DOHH2 (cell line): ENCODE results near the gene ADGRG7.

ENCODE experiments used
- EZH2phosphoT487 ChIP-seq: fragments of 200-600 bp; sonication (generic); IDR thresholded peaks from 2 replicates; pipeline ENCODE4 v1.6.1; 2017; ENCODE audit warnings: borderline replicate concordance, mild to moderate bottlenecking, antibody characterized with exemption, low read length, moderate library complexity, mixed read lengths
- TF ChIP-seq, protein P1 (sequence below): fragments of 200-600 bp; sonication (generic); IDR thresholded peaks from one replicate; pipeline ENCODE4 v1.5.1; 2014; ENCODE audit warnings: antibody characterized with exemption, mild to moderate bottlenecking, low read depth, low read length; ENCODE audit not compliant: poor library complexity, severe bottlenecking

DNA sequence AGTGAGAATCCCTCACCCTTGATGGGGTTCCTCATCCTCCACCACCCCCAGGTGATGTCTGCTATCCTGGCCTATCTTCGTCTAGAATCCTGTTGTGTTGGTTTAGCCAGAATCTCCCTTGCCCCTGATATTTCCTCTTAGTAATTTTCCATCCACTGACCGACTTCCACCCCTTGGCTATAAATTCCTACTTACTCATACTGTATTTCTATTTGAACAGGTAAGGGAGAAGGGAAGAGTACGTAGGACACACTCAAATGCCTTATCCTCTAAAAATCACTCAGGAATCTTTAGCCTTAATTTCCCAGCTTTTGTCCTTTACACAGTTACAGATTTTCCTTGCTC, 99.2 kb downstream of the ADGRG7 start:
- TF ChIP-seq, protein P1, sequence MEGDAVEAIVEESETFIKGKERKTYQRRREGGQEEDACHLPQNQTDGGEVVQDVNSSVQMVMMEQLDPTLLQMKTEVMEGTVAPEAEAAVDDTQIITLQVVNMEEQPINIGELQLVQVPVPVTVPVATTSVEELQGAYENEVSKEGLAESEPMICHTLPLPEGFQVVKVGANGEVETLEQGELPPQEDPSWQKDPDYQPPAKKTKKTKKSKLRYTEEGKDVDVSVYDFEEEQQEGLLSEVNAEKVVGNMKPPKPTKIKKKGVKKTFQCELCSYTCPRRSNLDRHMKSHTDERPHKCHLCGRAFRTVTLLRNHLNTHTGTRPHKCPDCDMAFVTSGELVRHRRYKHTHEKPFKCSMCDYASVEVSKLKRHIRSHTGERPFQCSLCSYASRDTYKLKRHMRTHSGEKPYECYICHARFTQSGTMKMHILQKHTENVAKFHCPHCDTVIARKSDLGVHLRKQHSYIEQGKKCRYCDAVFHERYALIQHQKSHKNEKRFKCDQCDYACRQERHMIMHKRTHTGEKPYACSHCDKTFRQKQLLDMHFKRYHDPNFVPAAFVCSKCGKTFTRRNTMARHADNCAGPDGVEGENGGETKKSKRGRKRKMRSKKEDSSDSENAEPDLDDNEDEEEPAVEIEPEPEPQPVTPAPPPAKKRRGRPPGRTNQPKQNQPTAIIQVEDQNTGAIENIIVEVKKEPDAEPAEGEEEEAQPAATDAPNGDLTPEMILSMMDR = no peak
- no peak for TF ChIP-seq EZH2phosphoT487
